ENCODE data around the gene CFP.

- TF ChIP-seq TAF1 (IDR thresholded peaks at IDR 0.05; ENCODE audit: borderline replicate concordance, low read depth, low read length) (no peak), POLR2A (IDR thresholded peaks at IDR 0.05; ENCODE audit: low read depth, low read length) (no peak)
Observed at GRCh38 chrX:47578692-47579091, 51.0 kb downstream of the CFP start.
